NB4 (cell line): ENCODE measurements around the gene AIF1.

Experiments
- POLR2A ChIP-seq: IDR thresholded peaks from 2 replicates; pipeline ENCODE4 v1.6.1; 2011; ENCODE audit warnings: mild to moderate bottlenecking; ENCODE audit not compliant: insufficient read length; ENCODE audit errors: extremely low read depth
- TF ChIP-seq, protein P1 (sequence below): IDR thresholded peaks from 2 replicates; pipeline ENCODE4 v1.6.1; 2011; ENCODE audit warnings: low read depth, low read length
- TF ChIP-seq, protein P2 (sequence below): IDR thresholded peaks from one replicate; pipeline ENCODE4 v1.5.1; 2012; ENCODE audit warnings: low read depth, low read length

- TF ChIP-seq, protein P1, sequence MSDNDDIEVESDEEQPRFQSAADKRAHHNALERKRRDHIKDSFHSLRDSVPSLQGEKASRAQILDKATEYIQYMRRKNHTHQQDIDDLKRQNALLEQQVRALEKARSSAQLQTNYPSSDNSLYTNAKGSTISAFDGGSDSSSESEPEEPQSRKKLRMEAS = no peak
- no peak for TF ChIP-seq POLR2A
- TF ChIP-seq, protein P2, sequence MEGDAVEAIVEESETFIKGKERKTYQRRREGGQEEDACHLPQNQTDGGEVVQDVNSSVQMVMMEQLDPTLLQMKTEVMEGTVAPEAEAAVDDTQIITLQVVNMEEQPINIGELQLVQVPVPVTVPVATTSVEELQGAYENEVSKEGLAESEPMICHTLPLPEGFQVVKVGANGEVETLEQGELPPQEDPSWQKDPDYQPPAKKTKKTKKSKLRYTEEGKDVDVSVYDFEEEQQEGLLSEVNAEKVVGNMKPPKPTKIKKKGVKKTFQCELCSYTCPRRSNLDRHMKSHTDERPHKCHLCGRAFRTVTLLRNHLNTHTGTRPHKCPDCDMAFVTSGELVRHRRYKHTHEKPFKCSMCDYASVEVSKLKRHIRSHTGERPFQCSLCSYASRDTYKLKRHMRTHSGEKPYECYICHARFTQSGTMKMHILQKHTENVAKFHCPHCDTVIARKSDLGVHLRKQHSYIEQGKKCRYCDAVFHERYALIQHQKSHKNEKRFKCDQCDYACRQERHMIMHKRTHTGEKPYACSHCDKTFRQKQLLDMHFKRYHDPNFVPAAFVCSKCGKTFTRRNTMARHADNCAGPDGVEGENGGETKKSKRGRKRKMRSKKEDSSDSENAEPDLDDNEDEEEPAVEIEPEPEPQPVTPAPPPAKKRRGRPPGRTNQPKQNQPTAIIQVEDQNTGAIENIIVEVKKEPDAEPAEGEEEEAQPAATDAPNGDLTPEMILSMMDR = no peak
Measured at GRCh38 chr6:31641370-31641769, 26.3 kb downstream of the AIF1 start.
